Epithelial cell of prostate (primary cell): ENCODE measurements around the gene COG4.
"Not testable (repeated sequence)": the region's sequence is repeated elsewhere in the genome, so short reads cannot be mapped to it uniquely, and the experiment has no call there.

Source experiments
- DNase-seq: peaks from one replicate; pipeline ENCODE4 v3.0.0-alpha.2; 2011; ENCODE audit warnings: low read depth, low spot score
- H3K27ac ChIP-seq: fragments of 450-650 bp; 2 replicates; pipeline ENCODE4 v1.5.1; 2017; ENCODE audit warnings: mild to moderate bottlenecking

Gene COG4

GRCh38 chr16:70523076-70523742 lies at the start of gene COG4:
Gene COG4 (minus strand): TSS chr16:70523554. CDS start chr16:70523543, 11 bp downstream.
- DNase-seq: peak; percentile 31
- peak within 1 kb of the TSS; percentile 80 for H3K27ac ChIP-seq

GRCh38 chr16:70572926-70573270 lies 49.5 kb upstream of the COG4 start:
- peak overlapping the region; percentile 75 for H3K27ac ChIP-seq
- DNase-seq: no peak

GRCh38 chr16:70572050-70572925 lies 48.9 kb upstream of the COG4 start:
- DNase-seq: no peak
- H3K27ac ChIP-seq: peak overlapping the region; percentile 75

DNA sequence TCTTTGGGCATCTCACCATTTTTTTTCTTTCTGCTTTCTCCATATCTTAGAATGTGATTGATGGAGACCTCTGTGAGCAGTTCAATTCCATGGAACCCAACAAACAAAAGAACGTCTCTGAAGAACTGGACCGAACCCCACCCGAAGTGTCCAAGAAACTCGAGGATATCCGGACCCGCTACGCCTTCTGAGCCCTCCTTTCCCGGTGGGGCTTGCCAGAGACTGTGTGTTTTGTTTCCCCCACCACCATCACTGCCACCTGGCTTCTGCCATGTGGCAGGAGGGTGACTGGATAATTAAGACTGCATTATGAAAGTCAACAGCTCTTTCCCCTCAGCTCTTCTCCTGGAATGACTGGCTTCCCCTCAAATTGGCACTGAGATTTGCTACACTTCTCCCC lies 48.3 kb upstream of the COG4 start:
- DNase-seq: no peak
- peak overlapping the region; percentile 75 for H3K27ac ChIP-seq

DNA sequence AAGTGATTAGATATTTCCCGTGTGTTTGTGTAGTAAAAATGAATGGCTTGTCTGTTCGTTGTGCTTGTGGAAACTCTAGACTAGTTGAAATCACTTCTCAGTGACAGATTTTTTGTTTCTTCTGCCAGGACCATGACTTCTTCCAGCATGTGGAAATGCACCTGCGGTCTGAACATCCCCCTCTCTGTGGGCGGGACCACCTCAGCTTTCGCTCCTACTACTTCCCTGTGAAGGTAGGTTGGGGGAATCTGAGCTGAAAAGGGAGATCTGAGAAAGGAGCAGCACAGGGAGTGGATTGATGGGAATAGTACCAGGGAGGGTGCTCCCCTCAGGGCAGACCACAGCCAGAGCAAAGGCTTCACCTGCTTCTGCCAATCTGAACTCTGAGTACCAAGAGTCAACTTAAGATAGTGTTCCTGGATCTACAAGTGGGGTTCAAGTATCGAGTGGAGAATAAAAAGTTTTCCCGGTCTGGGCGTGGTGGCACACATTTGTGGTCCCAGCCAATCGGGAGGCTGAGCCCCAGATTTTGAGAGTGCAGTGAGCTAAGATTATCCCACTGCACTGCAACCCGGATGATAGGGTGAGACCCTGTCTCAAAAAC lies 47.7 kb upstream of the COG4 start:
- no peak overlapping the region for H3K27ac ChIP-seq
- DNase-seq: no peak

DNA sequence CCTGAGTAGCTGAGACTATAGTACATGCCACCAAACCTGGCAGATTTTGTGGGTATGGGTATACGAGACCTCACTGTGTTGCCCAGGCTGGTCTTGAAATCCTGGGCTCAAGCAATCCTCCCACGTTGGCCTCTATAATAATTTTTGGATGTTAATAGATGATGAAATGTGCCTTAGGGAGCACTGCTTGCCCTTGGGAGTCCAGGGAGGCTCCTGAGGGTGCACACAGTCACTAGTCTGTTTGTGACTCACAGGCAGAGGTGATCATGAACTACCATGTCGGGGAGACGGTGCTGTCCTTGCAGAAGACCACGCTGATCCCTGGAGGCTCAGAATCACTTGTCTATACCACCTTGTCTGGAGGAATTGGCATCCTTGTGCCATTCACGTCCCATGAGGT lies 46.4 kb upstream of the COG4 start:
- DNase-seq: no peak
- H3K27ac ChIP-seq: peak overlapping the region; percentile 80

- peak; percentile 75 for DNase-seq
- peak overlapping the region; percentile 80 for H3K27ac ChIP-seq
These were observed 45.4 kb upstream of the COG4 start for GRCh38 chr16:70568601-70569237.

GRCh38 chr16:70565053-70565452 lies 41.7 kb upstream of the COG4 start:
- peak overlapping the region; percentile 69 for H3K27ac ChIP-seq
- no peak for DNase-seq

DNA sequence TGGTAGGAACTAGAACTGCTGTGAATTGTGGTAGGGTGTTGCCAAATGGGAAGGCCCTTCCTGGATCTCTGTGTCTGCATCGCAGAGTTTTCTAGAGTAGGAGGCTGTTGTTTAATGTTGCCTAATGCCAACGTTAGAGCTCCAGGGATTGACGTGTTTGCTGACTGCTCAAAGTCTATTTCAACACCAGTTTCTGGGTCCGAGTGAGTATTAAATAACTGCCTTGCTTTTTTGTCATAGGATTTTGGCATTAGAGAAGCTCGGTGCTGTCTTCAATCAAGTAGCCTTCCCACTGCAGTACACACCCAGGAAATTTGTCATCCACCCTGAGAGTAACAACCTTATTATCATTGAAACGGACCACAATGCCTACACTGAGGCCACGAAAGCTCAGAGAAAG lies 40.3 kb upstream of the COG4 start:
- no peak for DNase-seq
- peak overlapping the region; percentile 69 for H3K27ac ChIP-seq

- peak; percentile 77 for DNase-seq
- H3K27ac ChIP-seq: peak overlapping the region; percentile 69
These were observed 38.3 kb upstream of the COG4 start for GRCh38 chr16:70561623-70562022.

- H3K27ac ChIP-seq: no peak overlapping the region
- DNase-seq: no peak
These were observed 32.7 kb upstream of the COG4 start for GRCh38 chr16:70556063-70556462.

GRCh38 chr16:70553645-70554044 lies 30.3 kb upstream of the COG4 start:
- DNase-seq: no peak
- H3K27ac ChIP-seq: peak overlapping the region; percentile 71

DNA sequence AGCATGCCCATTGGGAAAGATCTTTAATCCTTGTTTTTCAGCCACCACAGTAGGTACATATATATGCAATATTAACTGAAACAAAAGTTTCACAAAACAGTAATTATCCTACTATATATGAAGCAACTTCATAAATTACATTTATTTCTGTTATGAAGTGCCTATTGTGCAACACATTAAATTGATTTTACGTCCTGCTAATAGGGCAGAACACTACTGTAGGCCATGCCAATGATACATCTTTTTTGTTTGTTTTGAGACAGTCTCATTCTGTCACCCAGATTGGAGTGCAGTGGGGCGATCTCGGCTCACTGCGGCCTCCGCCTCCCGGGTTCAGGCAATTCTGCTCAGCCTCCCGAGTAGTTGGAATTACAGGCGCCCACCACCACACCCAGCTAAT lies 29.3 kb upstream of the COG4 start:
- peak overlapping the region; percentile 71 for H3K27ac ChIP-seq
- no peak for DNase-seq

GRCh38 chr16:70551788-70552187 lies 28.4 kb upstream of the COG4 start:
- H3K27ac ChIP-seq: peak overlapping the region; percentile 71

DNA sequence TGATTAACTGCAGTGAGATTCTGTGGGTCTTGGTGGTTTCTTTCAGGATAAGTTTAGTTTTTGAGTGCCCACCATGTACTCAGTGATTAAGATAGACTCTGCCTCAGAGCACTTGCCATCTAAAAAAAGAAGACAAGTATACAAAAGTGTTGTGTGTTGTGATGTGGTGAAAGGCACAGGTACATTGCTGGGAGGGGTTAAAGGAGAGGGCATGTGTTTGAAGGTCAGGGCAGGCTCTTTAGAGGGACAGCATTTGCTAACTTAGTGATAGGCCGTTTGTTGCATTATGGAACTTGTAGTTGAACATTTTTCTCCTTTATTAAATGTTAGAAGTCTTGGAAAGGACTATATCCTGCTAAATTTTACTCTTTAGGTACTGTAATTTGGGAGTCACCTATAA lies 26.7 kb upstream of the COG4 start:
- H3K27ac ChIP-seq: no peak overlapping the region
- DNase-seq: no peak

More at GRCh38 chr16:70551788-70552187, 28.4 kb upstream of the COG4 start:
- DNase-seq: no peak

GRCh38 chr16:70548936-70549335 lies 25.6 kb upstream of the COG4 start:
- DNase-seq: no peak
- peak overlapping the region; percentile 60 for H3K27ac ChIP-seq

DNA sequence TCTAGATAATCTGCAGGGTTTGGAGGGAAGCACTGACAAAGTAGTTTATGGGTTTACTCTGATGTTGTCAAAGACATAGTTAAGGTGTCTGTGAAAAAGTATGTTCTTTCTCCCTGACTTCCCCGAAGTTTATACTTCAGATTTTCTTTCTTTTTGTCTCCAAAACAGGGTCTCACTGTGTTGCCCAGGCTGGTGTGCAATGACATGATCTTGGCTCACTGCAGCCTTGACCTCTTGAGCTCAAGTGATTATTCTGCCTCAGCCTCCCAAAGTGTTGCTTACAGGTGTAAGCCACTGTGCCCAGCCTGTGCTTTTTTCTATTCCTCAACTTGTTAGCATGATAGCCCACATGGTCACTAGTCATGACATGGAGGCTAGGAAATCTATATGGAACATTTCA lies 21.2 kb upstream of the COG4 start:
- H3K27ac ChIP-seq: no peak overlapping the region
- no peak for DNase-seq

GRCh38 chr16:70540994-70541393 lies 17.6 kb upstream of the COG4 start:
- H3K27ac ChIP-seq: no peak overlapping the region
- no peak for DNase-seq

GRCh38 chr16:70534971-70535370 lies 11.6 kb upstream of the COG4 start:
- no peak overlapping the region for H3K27ac ChIP-seq

DNA sequence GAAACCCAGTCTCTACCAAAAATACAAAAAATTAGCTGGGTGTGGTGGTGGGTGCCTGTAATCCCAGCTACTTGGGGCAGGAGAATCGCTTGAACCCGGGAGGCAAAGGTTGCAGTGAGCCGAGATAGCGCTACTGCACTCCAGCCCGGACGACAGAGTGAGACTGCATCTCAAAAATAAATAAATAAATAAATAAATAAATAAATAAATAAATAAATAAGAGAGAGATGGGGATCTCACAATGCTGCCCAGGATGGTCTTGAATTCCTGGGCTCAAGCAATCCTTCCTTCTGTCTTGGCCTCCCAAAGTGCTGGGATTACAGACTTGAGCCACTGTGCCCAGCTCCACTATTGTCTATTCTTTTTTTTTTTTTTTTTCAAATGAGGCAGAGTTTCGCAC lies 6.6 kb upstream of the COG4 start:
- DNase-seq, H3K27ac ChIP-seq: not testable (repeated sequence)

More at GRCh38 chr16:70534971-70535370, 11.6 kb upstream of the COG4 start:
- DNase-seq: no peak
